ENCODE results near the gene FAM107B.

DNA sequence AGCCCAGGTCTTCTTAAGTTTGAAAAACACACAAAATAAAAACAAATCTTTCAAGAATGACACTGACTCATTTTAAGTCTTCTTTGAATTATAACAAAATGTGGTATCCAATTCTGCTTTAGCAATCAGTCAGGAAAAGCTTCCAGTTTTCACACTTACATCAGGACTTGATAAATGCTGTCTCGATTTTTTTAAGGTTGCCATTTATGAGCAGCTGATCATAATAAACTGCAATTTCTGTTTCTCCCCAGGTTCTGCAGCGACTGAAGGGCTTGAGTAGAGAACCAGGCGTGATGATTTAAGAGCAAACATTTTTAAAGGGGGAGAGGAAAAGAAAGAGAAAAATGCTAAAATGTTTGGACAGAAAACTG is 71.1 kb downstream of the FAM107B start:
- TF ChIP-seq, protein P1, sequence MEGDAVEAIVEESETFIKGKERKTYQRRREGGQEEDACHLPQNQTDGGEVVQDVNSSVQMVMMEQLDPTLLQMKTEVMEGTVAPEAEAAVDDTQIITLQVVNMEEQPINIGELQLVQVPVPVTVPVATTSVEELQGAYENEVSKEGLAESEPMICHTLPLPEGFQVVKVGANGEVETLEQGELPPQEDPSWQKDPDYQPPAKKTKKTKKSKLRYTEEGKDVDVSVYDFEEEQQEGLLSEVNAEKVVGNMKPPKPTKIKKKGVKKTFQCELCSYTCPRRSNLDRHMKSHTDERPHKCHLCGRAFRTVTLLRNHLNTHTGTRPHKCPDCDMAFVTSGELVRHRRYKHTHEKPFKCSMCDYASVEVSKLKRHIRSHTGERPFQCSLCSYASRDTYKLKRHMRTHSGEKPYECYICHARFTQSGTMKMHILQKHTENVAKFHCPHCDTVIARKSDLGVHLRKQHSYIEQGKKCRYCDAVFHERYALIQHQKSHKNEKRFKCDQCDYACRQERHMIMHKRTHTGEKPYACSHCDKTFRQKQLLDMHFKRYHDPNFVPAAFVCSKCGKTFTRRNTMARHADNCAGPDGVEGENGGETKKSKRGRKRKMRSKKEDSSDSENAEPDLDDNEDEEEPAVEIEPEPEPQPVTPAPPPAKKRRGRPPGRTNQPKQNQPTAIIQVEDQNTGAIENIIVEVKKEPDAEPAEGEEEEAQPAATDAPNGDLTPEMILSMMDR (IDR thresholded peaks at IDR 0.05; ENCODE audit: control extremely low read depth in 1 of 3, insufficient read depth in 1 of 3, low read depth in 1 of 3, low read length in 3 of 3): no peak
- TF ChIP-seq POLR2A (IDR thresholded peaks at IDR 0.05; ENCODE audit: control extremely low read depth in 1 of 2, low read depth in 2 of 2, low read length in 2 of 2) (no peak), TBP (IDR thresholded peaks at IDR 0.05; ENCODE audit: low read depth, low read length) (no peak), RAD21 (IDR thresholded peaks at IDR 0.05 in 1 of 2, conservative IDR thresholded peaks at IDR 0.05 in 1 of 2; ENCODE audit: low read depth in 2 of 2, low read length in 2 of 2) (no peak), POLR2AphosphoS5 (IDR thresholded peaks at IDR 0.05; ENCODE audit: low read depth, low read length) (no peak), TAF1 (IDR thresholded peaks at IDR 0.05; ENCODE audit: low read depth, low read length) (no peak), RFX5 (IDR thresholded peaks at IDR 0.05; ENCODE audit: borderline replicate concordance, low read depth, low read length) (no peak), CHD2 (IDR thresholded peaks at IDR 0.05; ENCODE audit: low read length) (no peak), POU5F1 (IDR thresholded peaks at IDR 0.05; ENCODE audit: low read depth, low read length) (no peak), SP1 (IDR thresholded peaks at IDR 0.05; ENCODE audit: low read depth, low read length) (no peak), CREB1 (IDR thresholded peaks at IDR 0.05) (no peak), SRF (IDR thresholded peaks at IDR 0.05; ENCODE audit: low read depth, low read length) (no peak)
- TF ChIP-seq, protein P2, sequence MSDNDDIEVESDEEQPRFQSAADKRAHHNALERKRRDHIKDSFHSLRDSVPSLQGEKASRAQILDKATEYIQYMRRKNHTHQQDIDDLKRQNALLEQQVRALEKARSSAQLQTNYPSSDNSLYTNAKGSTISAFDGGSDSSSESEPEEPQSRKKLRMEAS (IDR thresholded peaks at IDR 0.05): no peak
- TF ChIP-seq, protein P3, sequence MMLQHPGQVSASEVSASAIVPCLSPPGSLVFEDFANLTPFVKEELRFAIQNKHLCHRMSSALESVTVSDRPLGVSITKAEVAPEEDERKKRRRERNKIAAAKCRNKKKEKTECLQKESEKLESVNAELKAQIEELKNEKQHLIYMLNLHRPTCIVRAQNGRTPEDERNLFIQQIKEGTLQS (IDR thresholded peaks at IDR 0.05; ENCODE audit: insufficient read depth, low read depth, low read length): no peak

Data from H1 (cell line).